GM10266 (cell line): ENCODE results near the gene KRTAP10-1.
"Not testable (repeated sequence)": the region's sequence is repeated elsewhere in the genome, so short reads cannot be mapped to it uniquely, and the experiment has no call there.

Source experiments
- DNase-seq: peaks from one replicate; pipeline ENCODE4 v3.0.0; 2012; ENCODE audit errors: extremely low spot score
- TF ChIP-seq, protein P1 (sequence below): IDR thresholded peaks from 2 replicates; pipeline ENCODE4 v1.5.1; 2012; ENCODE audit warnings: mild to moderate bottlenecking, low read depth; ENCODE audit not compliant: control insufficient read depth, insufficient read depth; ENCODE audit errors: missing control alignments

KRTAP10-1 gene

DNA sequence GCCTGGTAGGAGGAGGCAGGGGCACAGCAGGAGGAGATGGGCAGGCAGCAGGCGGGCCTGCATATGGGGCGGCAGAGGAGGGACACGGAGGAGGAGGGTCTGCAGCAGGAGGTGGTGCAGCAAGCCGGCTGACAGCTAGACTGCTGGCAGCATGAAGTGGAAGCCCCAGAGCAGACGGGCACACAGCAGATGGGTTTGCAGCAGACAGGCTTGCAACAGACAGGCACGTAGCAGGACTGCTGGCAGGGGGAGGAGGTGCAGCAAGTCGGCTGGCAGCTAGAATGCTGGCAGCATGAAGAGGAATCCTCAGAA is 39.8 kb upstream of the KRTAP10-1 start:
- no peak for DNase-seq
- TF ChIP-seq, protein P1, sequence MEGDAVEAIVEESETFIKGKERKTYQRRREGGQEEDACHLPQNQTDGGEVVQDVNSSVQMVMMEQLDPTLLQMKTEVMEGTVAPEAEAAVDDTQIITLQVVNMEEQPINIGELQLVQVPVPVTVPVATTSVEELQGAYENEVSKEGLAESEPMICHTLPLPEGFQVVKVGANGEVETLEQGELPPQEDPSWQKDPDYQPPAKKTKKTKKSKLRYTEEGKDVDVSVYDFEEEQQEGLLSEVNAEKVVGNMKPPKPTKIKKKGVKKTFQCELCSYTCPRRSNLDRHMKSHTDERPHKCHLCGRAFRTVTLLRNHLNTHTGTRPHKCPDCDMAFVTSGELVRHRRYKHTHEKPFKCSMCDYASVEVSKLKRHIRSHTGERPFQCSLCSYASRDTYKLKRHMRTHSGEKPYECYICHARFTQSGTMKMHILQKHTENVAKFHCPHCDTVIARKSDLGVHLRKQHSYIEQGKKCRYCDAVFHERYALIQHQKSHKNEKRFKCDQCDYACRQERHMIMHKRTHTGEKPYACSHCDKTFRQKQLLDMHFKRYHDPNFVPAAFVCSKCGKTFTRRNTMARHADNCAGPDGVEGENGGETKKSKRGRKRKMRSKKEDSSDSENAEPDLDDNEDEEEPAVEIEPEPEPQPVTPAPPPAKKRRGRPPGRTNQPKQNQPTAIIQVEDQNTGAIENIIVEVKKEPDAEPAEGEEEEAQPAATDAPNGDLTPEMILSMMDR: no peak

DNA sequence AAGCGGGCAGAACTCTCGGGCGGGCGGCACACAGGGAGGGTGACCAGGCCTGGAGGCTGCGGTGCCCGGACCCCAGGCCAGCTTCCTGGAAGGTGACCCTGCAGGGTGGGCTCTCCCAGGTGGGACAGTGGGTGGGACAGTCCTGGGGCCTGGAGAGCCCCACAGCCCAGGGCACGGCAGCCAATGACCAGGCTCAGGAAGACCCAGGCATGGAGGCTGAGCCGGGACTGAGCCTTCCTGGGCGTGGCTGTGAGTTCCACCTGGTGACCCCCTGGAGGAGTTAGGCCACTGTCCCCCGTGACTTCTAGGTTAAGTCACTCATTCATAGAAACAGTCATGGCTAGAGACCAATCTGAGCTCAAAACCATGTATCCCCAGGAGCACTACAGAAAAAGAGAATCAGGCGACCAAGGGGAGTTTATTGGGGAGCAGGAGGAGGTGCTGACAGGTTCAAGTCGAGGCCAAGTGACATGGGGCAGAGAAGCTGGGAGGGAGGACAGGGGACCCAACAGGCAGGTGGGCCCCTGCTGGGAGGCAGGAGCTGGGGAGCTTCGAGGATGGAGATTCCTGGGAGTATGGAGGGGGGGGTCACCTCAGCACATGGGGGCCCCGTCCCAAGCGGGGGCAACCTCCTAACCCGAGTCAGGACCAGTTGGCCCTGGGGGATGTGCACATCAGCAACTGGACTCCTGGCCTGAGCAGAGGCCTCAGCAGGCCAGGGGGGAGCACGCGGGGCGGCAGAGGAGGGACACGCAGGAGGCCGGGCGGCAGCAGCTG is 39.2 kb upstream of the KRTAP10-1 start:
- TF ChIP-seq, protein P1: no peak
- no peak for DNase-seq

DNA sequence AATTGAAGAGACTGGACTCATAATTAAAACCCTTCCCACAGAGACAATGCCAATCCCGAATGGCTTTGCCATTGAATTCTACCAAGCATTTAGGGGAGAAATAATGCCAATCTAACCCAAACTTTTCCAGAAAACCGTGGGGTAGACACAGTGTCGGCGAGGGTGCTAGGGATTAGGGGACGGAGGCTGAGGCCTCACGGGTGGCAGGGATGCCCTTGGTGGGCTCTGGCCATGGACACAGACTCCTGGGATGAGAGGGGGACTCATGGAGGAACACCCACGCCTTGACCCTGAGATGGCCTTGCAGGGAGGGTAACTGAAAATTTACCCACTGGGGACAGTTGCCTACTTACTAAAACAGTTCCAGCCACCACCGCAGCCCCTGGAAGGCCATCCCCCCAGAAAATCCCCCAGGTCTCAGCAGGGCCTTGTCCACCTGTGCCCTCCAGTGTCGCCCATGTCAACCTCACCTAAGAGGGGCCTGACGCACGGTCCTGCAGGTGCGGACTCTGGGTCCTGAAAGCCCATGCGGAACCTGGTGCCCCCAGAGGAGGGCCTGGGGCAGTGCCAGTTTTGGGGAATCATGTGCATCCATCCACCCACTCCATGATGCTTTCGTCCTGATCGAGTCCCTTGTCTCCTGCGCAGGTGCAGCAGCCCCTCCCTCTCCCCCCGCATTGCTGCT is 38.5 kb upstream of the KRTAP10-1 start:
- DNase-seq: no peak
- TF ChIP-seq, protein P1: no peak

DNA sequence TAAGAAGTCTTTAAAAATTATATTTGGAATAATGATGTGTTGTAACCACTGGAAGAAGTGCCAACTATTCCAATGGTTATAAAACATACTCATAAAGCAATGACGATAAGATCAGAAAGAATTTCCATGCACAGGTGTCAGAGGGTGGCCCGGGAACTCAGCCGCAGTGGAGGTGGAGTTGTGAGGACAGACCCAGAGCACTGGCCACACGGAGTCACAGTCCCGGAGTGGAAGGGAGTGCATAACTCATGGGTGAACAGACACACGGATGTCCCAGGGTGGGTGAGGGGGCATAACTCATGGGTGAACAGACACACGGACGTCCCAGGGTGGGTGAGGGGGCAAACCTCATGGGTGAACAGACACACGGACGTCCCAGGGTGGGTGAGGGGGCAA is 36.0 kb upstream of the KRTAP10-1 start:
- TF ChIP-seq, protein P1: no peak
- DNase-seq: no peak

DNA sequence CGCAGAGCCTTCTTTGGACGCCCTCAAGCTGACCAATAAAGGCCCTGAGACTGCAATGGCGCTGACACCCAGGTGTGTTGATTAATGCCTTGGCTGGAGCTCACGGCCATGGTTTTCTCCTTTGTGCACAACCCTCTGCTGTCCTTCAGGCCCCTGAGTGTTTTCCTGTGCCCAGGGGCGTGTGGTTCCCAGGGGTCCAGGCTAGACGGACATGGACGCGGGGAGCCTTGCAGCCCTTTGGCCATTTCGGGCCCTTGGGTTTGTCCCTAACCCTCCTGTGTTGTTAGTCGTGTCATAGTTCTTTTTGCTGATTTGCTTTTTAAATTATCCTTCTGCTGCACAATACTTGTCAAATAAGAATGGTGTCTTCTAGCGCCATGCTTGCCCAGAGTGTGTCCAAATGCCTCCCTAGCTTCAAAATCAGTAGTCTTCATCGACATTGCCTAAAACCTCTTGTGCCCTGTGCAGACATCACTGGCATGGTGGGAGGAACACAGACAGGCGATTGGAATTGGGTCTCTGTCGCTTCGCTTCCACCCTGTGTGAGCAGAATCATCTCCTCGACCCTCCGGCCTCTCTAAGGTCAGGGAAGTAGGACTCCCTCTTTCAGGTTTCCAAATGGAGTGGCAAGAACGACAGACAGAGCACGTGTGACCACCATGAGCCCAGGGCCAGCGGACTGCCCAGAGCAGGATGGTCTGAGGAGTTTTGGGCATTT is 35.5 kb upstream of the KRTAP10-1 start:
- TF ChIP-seq, protein P1: no peak
- DNase-seq: no peak

DNA sequence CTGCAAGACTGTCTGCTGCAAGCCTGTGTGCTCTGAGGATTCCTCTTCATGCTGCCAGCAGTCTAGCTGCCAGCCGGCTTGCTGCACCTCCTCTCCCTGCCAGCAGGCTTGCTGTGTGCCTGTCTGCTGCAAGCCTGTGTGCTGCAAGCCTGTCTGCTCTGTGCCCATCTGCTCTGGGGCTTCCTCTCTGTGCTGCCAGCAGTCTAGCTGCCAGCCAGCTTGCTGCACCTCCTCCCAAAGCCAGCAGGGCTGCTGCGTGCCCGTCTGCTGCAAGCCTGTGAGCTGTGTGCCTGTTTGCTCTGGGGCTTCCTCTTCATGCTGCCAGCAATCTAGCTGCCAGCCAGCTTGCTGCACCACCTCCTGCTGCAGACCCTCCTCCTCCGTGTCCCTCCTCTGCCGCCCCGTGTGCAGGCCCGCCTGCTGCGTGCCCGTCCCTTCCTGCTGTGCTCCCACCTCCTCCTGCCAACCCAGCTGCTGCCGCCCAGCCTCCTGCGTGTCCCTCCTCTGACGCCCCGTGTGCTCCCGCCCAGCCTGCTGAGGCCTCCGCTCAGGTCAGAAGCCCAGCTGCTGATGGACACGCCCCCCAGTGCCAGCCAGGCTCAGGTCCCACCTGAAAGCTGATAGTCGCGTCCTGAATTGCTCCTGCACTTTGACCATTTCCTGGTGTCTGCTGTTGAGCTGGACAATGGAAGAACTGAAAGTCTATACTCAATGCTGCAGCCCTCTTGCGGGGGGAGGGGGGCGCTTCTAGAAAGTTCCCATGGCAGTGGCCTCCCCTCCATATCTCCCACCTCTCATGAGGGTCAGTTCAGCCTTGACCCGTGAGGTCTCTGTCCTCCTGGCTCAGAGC is 34.7 kb upstream of the KRTAP10-1 start:
- no peak for DNase-seq
- TF ChIP-seq, protein P1: no peak

DNA sequence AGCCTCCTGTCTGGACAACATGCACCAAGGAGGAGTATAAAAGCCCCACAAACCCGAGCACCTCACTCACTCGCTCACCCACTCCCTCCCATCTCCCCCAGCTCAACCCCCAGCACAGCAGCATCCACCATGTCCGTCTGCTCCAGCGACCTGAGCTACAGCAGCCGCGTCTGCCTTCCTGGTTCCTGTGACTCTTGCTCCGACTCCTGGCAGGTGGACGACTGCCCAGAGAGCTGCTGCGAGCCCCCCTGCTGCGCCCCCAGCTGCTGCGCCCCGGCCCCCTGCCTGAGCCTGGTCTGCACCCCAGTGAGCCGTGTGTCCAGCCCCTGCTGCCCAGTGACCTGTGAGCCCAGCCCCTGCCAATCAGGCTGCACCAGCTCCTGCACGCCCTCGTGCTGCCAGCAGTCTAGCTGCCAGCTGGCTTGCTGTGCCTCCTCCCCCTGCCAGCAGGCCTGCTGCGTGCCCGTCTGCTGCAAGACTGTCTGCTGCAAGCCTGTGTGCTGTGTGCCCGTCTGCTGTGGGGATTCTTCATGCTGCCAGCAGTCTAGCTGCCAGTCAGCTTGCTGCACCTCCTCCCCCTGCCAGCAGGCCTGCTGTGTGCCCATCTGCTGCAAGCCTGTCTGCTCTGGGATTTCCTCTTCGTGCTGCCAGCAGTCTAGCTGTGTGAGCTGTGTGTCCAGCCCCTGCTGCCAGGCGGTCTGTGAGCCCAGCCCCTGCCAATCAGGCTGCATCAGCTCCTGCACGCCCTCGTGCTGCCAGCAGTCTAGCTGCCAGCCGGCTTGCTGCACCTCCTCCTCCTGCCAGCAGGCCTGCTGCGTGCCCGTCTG is 33.8 kb upstream of the KRTAP10-1 start, which contains the start of gene KRTAP10-4:
TSS of gene KRTAP10-4 (plus strand) at position 100 of the 827 bp plus-strand sequence. CDS start at position 130, 30 bp downstream.
- DNase-seq: not testable (repeated sequence)
